ENCODE results near the gene NPS. TPM values are rescaled to one million over a fixed set of nuclear protein-coding genes. Genes with fewer than 3 reads are reported as not detected.

NPS gene
- total RNA-seq, 2 donors from 2014 or later, result not detected

- no peak for DNase-seq
- Histone ChIP-seq H3K4me3 (no peak overlapping the region), H3K36me3 (no peaks in the 10 kb centered on the region), H3K9ac (ENCODE audit: low read depth in 2 of 2, low read length in 2 of 2) (no peak overlapping the region), H3K27ac (no peak overlapping the region), H3K4me1 (no peaks in the 10 kb centered on the region), H3K9me3 (no peaks in the 10 kb centered on the region), H3K27me3 (no peaks in the 10 kb centered on the region)
- no peak for TF ChIP-seq CTCF (IDR thresholded peaks at IDR 0.05)
- intact Hi-C loops (cut with DNase I), result no loop called here
Measured at GRCh38 chr10:127580822-127581221, 31.7 kb downstream of the NPS start.

- H3K4me1 ChIP-seq, result no peaks in the 10 kb centered on the region
- no peak overlapping the region for H3K4me3 ChIP-seq
- DNase-seq, result no peak
- no peak overlapping the region for H3K9ac ChIP-seq (ENCODE audit: low read depth in 2 of 2, low read length in 2 of 2)
- no peaks in the 10 kb centered on the region for H3K36me3 ChIP-seq
- H3K27ac ChIP-seq, result no peak overlapping the region
- H3K9me3 ChIP-seq, result no peaks in the 10 kb centered on the region
- TF ChIP-seq CTCF (IDR thresholded peaks at IDR 0.05), result no peak
- intact Hi-C loops (cut with DNase I), result no loop called here
- H3K27me3 ChIP-seq, result no peaks in the 10 kb centered on the region
Measured at GRCh38 chr10:127585519-127586023, 36.5 kb downstream of the NPS start.

- Histone ChIP-seq H3K27me3 (no peaks in the 10 kb centered on the region), H3K9ac (ENCODE audit: low read depth in 2 of 2, low read length in 2 of 2) (no peak overlapping the region), H3K27ac (no peak overlapping the region), H3K36me3 (no peaks in the 10 kb centered on the region), H3K9me3 (no peaks in the 10 kb centered on the region), H3K4me3 (no peak overlapping the region), H3K4me1 (no peaks in the 10 kb centered on the region)
- TF ChIP-seq CTCF (IDR thresholded peaks at IDR 0.05), result no peak
- intact Hi-C loops (cut with DNase I), result no loop called here
- no peak for DNase-seq
Measured at GRCh38 chr10:127587668-127588365, 38.7 kb downstream of the NPS start.

GRCh38 chr10:127592586-127592985, 43.5 kb downstream of the NPS start:
- no peak overlapping the region for H3K9ac ChIP-seq (ENCODE audit: low read depth in 2 of 2, low read length in 2 of 2)
- no peaks in the 10 kb centered on the region for H3K4me1 ChIP-seq
- no peak for TF ChIP-seq CTCF (IDR thresholded peaks at IDR 0.05)
- no peaks in the 10 kb centered on the region for H3K9me3 ChIP-seq
- H3K4me3 ChIP-seq, result no peak overlapping the region
- H3K27me3 ChIP-seq, result no peaks in the 10 kb centered on the region
- H3K36me3 ChIP-seq, result no peaks in the 10 kb centered on the region
- no peak for DNase-seq
- intact Hi-C loops (cut with DNase I), result no loop called here
- no peak overlapping the region for H3K27ac ChIP-seq

- no peak for DNase-seq
- no peak for TF ChIP-seq CTCF (IDR thresholded peaks at IDR 0.05)
- intact Hi-C loops (cut with DNase I), result no loop called here
- Histone ChIP-seq H3K9me3 (no peaks in the 10 kb centered on the region), H3K27ac (no peak overlapping the region), H3K27me3 (no peaks in the 10 kb centered on the region), H3K36me3 (no peaks in the 10 kb centered on the region), H3K4me1 (no peaks in the 10 kb centered on the region), H3K4me3 (no peak overlapping the region), H3K9ac (ENCODE audit: low read depth in 2 of 2, low read length in 2 of 2) (no peak overlapping the region)
Measured at GRCh38 chr10:127600479-127600878, 51.4 kb downstream of the NPS start.

Other genes with a start within 250 kb of the NPS start
- gene FOXI2, start 187.9 kb downstream of the NPS start, total RNA-seq, result under 1 TPM in 1 of 2 donors, not detected in 1; 0.08 TPM

Measured in colonic mucosa (tissue), 4 donors.